ENCODE data around the gene XIRP1.
A peak's percentile ranks its signal among the peaks of the same experiment; 100 is the strongest.

The XIRP1 gene

DNA sequence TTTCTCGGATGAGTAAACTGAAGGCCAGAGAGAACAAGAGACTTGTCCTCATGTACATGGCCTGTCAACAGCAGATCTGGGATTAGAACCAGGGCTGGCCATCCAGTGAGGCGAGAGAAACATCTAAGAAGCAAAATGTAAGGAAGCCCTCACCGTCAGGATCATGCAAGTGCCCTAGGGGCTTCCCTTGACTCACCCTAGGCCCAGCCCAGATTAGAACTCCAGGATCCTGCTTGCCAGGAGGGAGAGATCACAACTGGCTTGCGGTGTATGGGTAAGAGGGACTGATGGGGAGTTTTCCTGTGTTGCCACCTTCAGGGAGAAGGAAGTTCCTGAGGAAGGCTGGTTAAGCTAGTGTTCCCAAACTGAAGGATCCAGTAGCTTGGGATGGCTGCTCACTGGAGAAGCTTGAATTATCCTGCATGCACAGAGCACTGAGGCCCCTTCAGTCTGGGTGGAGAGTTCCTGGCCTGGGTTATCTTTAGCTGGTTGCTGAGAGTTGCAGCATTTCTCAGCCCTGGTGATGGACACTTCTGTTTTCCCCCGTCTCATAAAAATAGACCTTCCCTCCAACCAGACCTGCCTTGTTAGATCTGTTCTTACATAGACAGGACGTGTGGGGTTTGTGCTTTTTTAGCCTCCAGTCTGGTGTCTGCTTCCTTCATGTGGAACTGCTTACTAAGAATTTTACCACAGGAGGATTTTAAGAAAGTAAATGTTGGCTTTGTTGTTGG is 28.2 kb upstream of the XIRP1 start:
- H3K27me3 ChIP-seq (ENCODE audit: insufficient read depth, low read length): peaks cover 3% of the 10 kb centered on the region
- no peak overlapping the region for H2AFZ ChIP-seq (ENCODE audit: low read depth, low read length)
- no peaks in the 10 kb centered on the region for H3K9me3 ChIP-seq (ENCODE audit: low read length)

DNA sequence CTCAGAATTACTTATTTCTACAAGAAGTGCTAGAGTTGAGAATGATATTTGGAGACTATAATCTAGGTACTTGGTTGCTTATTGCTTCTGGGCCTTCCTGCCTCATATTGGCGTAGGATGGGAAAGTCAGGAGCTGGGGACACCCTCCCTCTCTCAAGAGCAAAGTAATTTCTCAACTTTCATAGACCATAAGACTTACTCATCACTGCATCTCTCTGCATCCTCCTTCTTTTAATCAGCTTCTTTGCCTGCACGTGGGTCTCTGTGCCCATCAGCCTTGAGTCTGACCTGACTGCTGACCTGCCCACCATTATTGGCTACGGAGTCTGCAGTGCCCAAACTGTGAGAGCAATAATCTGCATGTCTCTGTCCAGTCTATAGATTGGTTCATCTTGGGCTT is 27.3 kb upstream of the XIRP1 start:
- no peaks in the 10 kb centered on the region for H3K4me1 ChIP-seq (ENCODE audit: insufficient read depth, low read length)
- peaks cover 3% of the 10 kb centered on the region for H3K27me3 ChIP-seq (ENCODE audit: insufficient read depth, low read length)
- H3K9me3 ChIP-seq (ENCODE audit: low read length): no peaks in the 10 kb centered on the region
- no peak overlapping the region for H2AFZ ChIP-seq (ENCODE audit: low read depth, low read length)
- no peaks in the 10 kb centered on the region for H3K36me3 ChIP-seq (ENCODE audit: insufficient read depth, low read length)
- no peak overlapping the region for H3K4me3 ChIP-seq (ENCODE audit: low read length)

More for the DNA sequence above, 28.2 kb upstream of the XIRP1 start:
- no peaks in the 10 kb centered on the region for H3K36me3 ChIP-seq (ENCODE audit: insufficient read depth, low read length)
- no peak overlapping the region for H3K4me3 ChIP-seq (ENCODE audit: low read length)
- H3K4me1 ChIP-seq (ENCODE audit: insufficient read depth, low read length): no peaks in the 10 kb centered on the region

DNA sequence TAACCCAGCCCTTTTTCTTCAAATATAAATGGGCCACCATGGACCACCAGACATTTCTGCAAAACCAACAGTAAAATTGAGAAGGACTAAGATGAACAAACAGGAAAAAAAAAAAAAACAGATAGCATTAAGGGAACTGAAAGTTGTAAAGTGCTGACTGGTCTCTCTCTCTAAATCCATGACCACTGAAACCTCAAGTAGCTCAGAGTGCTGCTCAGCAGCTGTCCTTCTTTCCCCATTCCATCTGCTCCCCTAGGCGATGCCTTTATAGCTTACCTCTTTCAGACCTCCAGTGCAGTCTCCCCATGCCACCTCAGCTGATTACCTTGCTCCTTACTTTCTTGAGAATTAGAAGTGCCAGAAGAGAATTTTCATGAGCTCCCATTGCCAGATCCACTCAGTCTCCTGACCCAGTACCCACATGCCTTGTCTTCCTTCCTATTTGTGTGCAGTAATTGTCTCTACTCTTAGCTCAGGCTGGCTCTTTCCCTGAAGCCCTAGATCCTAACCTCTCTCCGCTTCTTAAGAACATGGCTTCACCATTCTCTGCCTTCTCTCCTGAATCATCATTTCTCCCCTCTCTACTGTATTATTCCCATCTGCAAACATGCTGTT is 23.9 kb upstream of the XIRP1 start:
- Histone ChIP-seq H3K4me3 (ENCODE audit: low read length) (no peak overlapping the region), H3K4me1 (ENCODE audit: insufficient read depth, low read length) (no peaks in the 10 kb centered on the region), H3K27me3 (ENCODE audit: insufficient read depth, low read length) (peaks cover 3% of the 10 kb centered on the region), H3K36me3 (ENCODE audit: insufficient read depth, low read length) (no peaks in the 10 kb centered on the region), H2AFZ (ENCODE audit: low read depth, low read length) (no peak overlapping the region), H3K9me3 (ENCODE audit: low read length) (no peaks in the 10 kb centered on the region)

DNA sequence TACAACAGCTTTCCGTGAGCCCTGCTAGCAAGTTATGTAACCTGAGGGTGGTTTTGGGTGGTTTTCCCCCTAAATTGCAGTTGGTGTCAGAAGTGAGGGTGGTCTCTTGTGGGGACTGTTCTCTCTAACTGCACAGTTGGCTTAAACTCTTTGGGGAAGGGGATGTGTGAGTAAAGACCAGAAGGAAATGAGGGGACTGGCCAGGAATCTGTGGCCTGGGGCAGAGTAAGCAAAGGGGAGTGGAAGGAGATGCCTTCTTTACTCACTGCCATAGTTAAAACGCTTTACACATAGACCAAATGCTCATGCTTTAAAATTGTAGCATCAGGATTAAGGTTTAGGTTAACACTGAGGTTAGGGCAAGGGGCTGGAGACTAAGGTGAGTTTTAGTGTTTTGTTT is 21.2 kb upstream of the XIRP1 start:
- Histone ChIP-seq H2AFZ (ENCODE audit: low read depth, low read length) (no peak overlapping the region), H3K36me3 (ENCODE audit: insufficient read depth, low read length) (no peaks in the 10 kb centered on the region), H3K9me3 (ENCODE audit: low read length) (no peaks in the 10 kb centered on the region)

DNA sequence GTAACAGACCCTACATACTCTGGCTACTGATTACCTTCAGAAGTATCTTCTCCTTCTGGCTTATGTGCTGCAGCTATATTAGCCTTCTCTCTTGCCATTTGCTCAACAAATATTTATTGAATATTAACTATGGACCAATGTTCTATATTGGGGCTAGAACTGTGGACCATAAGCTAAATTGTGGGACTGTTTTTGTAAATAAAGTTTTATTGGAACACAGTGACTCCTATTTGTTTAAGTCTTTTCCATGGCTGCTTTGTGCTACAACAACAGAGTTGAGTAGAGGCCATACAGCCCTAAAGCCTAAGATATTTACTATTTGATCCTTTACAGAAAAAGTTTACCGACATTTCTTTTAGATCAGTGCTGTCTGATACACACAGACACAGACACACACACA is 20.3 kb upstream of the XIRP1 start:
- Histone ChIP-seq H3K9me3 (ENCODE audit: low read length) (no peaks in the 10 kb centered on the region), H3K36me3 (ENCODE audit: insufficient read depth, low read length) (no peaks in the 10 kb centered on the region), H3K27me3 (ENCODE audit: insufficient read depth, low read length) (no peaks in the 10 kb centered on the region), H2AFZ (ENCODE audit: low read depth, low read length) (no peak overlapping the region), H3K4me3 (ENCODE audit: low read length) (no peak overlapping the region), H3K4me1 (ENCODE audit: insufficient read depth, low read length) (no peaks in the 10 kb centered on the region)

More for the DNA sequence above, 21.2 kb upstream of the XIRP1 start:
- Histone ChIP-seq H3K27me3 (ENCODE audit: insufficient read depth, low read length) (no peaks in the 10 kb centered on the region), H3K4me1 (ENCODE audit: insufficient read depth, low read length) (no peaks in the 10 kb centered on the region), H3K4me3 (ENCODE audit: low read length) (no peak overlapping the region)

DNA sequence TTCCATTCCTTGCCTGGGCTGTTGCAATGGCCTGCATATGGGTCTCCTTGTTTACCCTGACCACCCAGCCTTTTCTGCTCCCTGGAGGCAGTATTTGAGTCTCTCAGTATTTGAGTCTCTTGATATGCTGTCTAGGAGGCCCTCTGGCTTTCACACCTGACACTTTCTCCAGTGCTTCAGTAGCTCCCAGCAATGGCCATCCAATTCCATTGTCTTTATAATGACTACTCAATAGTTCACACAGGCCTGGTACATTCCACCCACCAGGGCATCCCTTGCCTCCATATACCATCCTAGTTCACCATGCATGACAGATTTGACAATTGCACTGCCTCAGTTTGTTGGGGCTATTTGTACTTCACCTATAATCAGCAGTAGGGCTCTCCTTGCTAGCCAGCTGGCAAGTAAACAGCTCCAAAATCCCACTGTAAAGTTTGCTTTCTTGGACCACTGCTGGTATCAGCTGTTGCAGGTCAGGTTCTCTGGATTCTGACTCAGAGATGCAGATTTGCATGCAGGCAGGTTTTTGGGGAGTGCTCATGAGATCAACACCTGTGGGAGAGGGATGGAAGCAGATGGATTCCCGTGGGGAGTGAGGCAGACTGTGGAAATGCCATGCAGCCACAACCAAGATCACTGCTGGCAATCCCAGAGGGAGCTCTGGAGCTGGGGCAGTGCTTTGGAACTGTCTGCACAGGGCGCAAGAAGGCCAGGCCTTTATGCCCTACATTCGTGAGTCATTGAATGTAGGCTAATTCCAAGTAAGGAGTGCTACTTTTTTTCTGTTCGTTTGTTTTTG is 19.1 kb upstream of the XIRP1 start:
- Histone ChIP-seq H3K36me3 (ENCODE audit: insufficient read depth, low read length) (no peaks in the 10 kb centered on the region), H3K4me3 (ENCODE audit: low read length) (no peak overlapping the region), H3K4me1 (ENCODE audit: insufficient read depth, low read length) (no peaks in the 10 kb centered on the region), H3K9me3 (ENCODE audit: low read length) (no peaks in the 10 kb centered on the region), H3K27me3 (ENCODE audit: insufficient read depth, low read length) (no peaks in the 10 kb centered on the region), H2AFZ (ENCODE audit: low read depth, low read length) (no peak overlapping the region)

DNA sequence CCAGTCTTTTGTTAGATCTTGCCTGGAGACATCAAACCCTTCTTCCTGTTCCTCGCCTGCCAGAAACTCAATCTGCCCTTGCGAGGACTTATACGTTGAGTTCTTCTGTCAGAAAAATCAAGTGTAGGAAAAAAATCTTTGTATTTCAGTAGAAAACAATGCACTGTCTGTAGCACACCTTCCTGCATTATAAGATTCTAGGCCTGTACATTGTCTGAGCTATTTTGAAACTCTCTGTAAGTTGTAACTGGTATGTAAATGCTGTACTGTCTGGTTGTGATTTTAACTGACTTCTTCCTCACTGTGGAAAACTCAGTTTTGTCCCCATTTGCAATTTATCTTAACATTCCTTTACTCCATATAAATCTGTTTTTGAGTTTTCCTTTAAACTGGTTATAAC is 17.7 kb upstream of the XIRP1 start:
- H3K36me3 ChIP-seq (ENCODE audit: insufficient read depth, low read length): no peaks in the 10 kb centered on the region
- no peak overlapping the region for H2AFZ ChIP-seq (ENCODE audit: low read depth, low read length)
- peaks cover 2% of the 10 kb centered on the region for H3K4me1 ChIP-seq (ENCODE audit: insufficient read depth, low read length)
- no peaks in the 10 kb centered on the region for H3K27me3 ChIP-seq (ENCODE audit: insufficient read depth, low read length)
- no peak overlapping the region for H3K4me3 ChIP-seq (ENCODE audit: low read length)
- H3K9me3 ChIP-seq (ENCODE audit: low read length): no peaks in the 10 kb centered on the region

DNA sequence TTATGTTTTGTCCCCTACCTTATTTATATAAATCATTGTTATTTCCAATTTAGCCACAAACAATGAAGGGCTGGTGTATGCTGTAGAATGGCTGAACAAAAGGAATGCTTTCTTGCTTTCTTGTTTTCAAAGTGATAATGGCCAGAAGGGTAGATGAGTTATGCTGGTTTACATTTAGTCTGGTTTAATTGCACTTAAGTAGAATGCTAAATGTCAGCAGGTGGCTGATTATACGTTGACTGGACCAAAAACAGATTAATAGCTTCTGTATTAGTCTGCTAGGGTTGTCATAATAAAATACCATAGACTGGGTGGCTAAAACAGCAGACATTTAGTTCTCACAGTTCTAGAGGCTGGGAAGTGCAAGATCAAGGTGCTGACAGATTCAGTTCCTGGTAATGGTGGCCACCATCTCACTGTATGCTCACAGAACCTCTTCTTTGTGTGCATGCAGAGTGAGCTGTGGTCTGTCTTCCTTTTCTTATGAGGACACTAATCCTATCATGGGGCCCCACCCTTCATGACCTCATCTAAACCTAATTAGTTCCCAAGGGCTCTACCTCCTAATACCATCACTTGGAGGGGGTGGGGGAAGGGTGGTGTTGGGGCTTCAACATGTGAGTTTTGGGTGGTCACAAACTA is 17.1 kb upstream of the XIRP1 start:
- Histone ChIP-seq H2AFZ (ENCODE audit: low read depth, low read length) (no peak overlapping the region), H3K4me1 (ENCODE audit: insufficient read depth, low read length) (peaks cover 2% of the 10 kb centered on the region), H3K27me3 (ENCODE audit: insufficient read depth, low read length) (no peaks in the 10 kb centered on the region), H3K4me3 (ENCODE audit: low read length) (no peak overlapping the region), H3K36me3 (ENCODE audit: insufficient read depth, low read length) (no peaks in the 10 kb centered on the region), H3K9me3 (ENCODE audit: low read length) (no peaks in the 10 kb centered on the region)

DNA sequence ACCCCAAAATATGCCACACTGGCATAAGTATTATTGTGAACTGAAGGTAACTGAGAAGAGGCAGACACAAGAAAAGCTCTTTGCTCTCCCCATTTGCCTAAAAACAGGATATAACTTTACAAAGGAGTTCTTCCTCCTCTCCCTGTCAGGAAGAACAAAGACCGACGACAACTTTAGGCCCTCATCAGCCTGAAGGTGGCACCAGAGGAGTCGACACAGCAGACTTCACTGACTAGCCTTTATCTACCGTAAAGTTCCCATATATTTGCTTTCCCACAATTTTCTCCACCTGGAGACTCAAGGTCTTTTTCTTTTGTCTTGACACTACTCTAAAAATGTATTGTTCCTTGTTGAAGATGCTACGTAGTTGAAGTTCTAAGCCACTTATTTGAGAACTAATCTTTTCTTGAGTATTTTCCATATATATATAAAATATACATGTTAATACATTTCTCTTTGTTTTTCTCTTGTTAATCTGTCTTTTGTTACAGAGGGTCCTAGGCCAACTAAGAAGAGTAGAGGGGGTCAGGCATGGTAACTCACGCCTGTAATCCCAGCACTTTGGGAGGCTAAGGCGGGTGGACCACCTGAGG is 16.2 kb upstream of the XIRP1 start:
- Histone ChIP-seq H3K36me3 (ENCODE audit: insufficient read depth, low read length) (no peaks in the 10 kb centered on the region), H3K9me3 (ENCODE audit: low read length) (no peaks in the 10 kb centered on the region), H3K4me1 (ENCODE audit: insufficient read depth, low read length) (peaks cover 2% of the 10 kb centered on the region), H3K4me3 (ENCODE audit: low read length) (no peak overlapping the region), H2AFZ (ENCODE audit: low read depth, low read length) (peak overlapping the region; percentile 97), H3K27me3 (ENCODE audit: insufficient read depth, low read length) (peaks cover 5% of the 10 kb centered on the region)

DNA sequence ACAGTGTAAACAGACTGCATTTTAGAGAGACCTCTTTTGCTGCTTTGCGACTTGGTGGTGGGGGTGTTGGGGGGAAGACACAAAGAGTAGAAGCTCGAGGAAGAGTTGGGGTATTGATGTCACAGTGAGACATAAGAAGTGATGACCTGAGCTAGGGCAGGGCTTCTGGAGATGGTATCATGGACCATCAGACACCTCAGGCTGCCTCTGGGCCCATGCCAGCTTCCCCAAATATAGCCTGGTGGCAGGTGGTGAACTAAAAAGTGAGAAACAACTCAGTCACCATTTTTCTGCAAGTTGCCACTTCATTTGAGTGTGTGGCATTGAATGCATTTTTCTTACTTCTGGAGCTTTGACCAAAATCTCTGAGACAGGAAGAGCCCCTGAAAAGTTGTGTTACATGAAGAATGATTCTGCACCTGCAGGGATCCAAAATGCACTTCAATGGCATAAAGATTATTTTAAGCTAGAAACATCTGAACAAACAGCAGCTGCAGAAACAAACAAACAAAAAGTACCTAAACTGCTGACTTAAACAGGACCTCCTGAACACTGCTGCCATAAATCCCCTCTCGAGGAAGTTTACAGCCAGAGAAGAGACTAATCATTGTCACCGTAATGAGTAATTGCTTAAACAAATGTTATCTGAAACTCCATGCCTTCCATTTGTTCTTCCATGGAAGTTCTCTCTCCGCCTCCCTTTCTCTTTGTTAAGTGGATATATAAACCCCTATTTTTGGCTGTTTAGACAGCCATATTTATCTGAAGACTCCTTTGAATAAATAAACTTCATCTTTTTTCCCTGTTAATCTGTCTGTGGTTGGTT is 15.2 kb upstream of the XIRP1 start:
- Histone ChIP-seq H3K9me3 (ENCODE audit: low read length) (no peaks in the 10 kb centered on the region), H3K4me3 (ENCODE audit: low read length) (no peak overlapping the region), H3K4me1 (ENCODE audit: insufficient read depth, low read length) (peaks cover 2% of the 10 kb centered on the region), H3K36me3 (ENCODE audit: insufficient read depth, low read length) (no peaks in the 10 kb centered on the region), H2AFZ (ENCODE audit: low read depth, low read length) (peak overlapping the region; percentile 97), H3K27me3 (ENCODE audit: insufficient read depth, low read length) (peaks cover 11% of the 10 kb centered on the region)

DNA sequence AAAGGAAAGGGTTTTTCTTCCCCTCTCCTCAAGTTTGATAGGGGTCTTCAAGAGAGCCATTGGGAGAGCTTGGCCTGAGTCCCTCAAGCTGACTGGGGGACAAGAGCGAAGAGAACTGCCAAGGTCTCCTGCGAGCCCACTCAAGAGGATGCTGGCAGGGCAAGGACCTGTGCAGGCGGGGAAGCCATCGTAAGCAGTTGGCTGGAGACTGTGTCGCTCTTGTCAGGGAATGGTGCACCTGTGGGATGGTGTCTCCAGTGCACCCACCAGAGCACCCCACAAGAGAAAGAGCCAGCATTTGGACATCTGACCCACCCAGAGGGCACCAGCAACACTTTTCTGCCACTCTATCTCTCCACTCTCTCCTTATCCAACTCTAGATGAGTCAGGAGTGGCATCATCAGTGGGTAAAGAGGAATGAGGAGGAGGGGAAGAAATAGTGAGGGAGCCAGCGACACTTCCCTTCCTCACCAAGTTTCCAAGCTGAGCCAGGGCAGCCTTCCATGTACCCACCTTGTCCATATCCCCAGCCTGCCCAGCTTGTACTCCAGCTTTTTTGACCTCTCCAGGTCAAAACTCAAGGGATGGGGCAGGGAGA is 13.6 kb upstream of the XIRP1 start:
- no peak overlapping the region for H2AFZ ChIP-seq (ENCODE audit: low read depth, low read length)
- H3K27me3 ChIP-seq (ENCODE audit: insufficient read depth, low read length): peaks cover 16% of the 10 kb centered on the region
- no peaks in the 10 kb centered on the region for H3K9me3 ChIP-seq (ENCODE audit: low read length)
- H3K4me1 ChIP-seq (ENCODE audit: insufficient read depth, low read length): peaks cover 2% of the 10 kb centered on the region
- no peaks in the 10 kb centered on the region for H3K36me3 ChIP-seq (ENCODE audit: insufficient read depth, low read length)
- H3K4me3 ChIP-seq (ENCODE audit: low read length): no peak overlapping the region

DNA sequence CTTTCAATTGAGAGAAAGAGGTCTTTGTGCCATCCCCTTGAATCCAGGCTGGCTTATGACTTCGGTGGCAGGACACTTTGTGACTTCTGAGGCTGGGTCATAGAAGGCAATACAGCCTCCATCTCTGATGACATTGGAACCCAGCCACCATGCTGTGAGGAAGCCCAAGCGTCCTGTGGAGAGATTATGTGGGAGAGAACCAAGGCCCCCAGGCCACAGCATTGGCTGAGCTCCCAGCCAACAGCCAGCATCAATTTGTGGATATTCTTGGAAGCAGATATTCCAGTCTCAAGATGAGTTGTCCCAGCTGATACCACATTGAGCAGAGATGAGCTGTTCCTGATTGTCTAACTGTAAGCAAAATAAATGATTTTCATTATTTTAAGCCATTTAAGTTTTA is 12.7 kb upstream of the XIRP1 start:
- Histone ChIP-seq H3K4me1 (ENCODE audit: insufficient read depth, low read length) (peaks cover 2% of the 10 kb centered on the region), H3K27me3 (ENCODE audit: insufficient read depth, low read length) (peaks cover 16% of the 10 kb centered on the region), H3K9me3 (ENCODE audit: low read length) (no peaks in the 10 kb centered on the region), H3K36me3 (ENCODE audit: insufficient read depth, low read length) (no peaks in the 10 kb centered on the region), H2AFZ (ENCODE audit: low read depth, low read length) (no peak overlapping the region), H3K4me3 (ENCODE audit: low read length) (no peak overlapping the region)
